ENCODE data around the gene DMRT1. TPM values are rescaled to one million over a fixed set of nuclear protein-coding genes. Genes with fewer than 3 reads are reported as not detected.

Gene DMRT1
- total RNA-seq, 1 experiment from 2014 or later, result 0.47 TPM

DNA sequence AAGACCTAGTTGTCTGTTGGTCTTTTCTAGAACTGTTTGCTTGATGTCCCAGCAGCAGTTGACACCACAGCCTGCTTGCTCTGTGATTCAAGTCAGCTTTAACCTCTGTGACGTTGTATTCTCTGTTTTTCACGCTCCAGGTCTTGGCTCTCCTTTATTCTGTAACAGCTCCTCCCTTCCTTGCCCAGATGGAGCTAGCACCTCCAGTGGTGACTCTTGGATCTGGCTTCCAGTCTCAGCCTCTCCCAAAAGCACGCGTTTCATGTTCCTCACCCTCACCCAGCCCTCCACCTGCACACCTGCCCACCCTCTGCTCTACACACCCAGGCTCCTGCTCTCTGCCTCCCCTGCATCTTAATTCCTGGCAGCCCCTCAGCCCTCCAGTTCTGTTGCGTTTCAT, 50.6 kb downstream of the DMRT1 start:
- intact Hi-C loops (cut with micrococcal nuclease), result loop anchor here (5.0 kb wide), 1 partner anchor 545 kb away; no protein-coding TSS in a partner anchor
- CTCF ChIA-PET, result interaction anchor here (2.1 to 4.4 kb wide), 2 partner anchors 112 to 117 kb away, joined by 5 to 36 read pairs; no protein-coding TSS in a partner anchor

GRCh38 chr9:893115-893514, 51.6 kb downstream of the DMRT1 start:
- H3K4me2 ChIP-seq (ENCODE audit: low read length), result no peak overlapping the region
- no peaks in the 10 kb centered on the region for H3K27me3 ChIP-seq (ENCODE audit: insufficient read depth, low read length)
- ChIA-PET RAD21 (ENCODE audit: low non-redundant PET in 1 of 2, low total read pairs in 2 of 2, uncharacterized antibody in 2 of 2, unreplicated experiment in 2 of 2) (interaction anchor here (0.5 to 1.0 kb wide), 3 partner anchors 109 to 510 kb away, joined by 4 to 7 read pairs (median 5); no protein-coding TSS in a partner anchor), CTCF (interaction anchor here (0.5 to 4.4 kb wide), 4 partner anchors 104 to 146 kb away, joined by 3 to 36 read pairs (median 6); no protein-coding TSS in a partner anchor), POLR2A (no interaction called here)
- H3K4me3 ChIP-seq (replicated peaks in 1 of 2; ENCODE audit: low read depth in 1 of 2, low read length in 2 of 2), result no peak overlapping the region
- intact Hi-C loops (cut with micrococcal nuclease), result loop anchor here (1.0 to 5.0 kb wide), 2 partner anchors 111 to 546 kb away; no protein-coding TSS in a partner anchor
- H3K9me2 ChIP-seq (ENCODE audit: insufficient read depth), result no peaks in the 10 kb centered on the region
- no peak overlapping the region for H2AFZ ChIP-seq (ENCODE audit: low read depth, low read length, poor library complexity, severe bottlenecking)
- H3K36me3 ChIP-seq (ENCODE audit: control insufficient read depth in 1 of 2, insufficient read depth in 2 of 2, low read length in 2 of 2), result no peaks in the 10 kb centered on the region
- ATAC-seq (no peak), DNase-seq (ENCODE audit: low read depth, low spot score) (no peak)
- no peak overlapping the region for H3K9ac ChIP-seq (ENCODE audit: low read length)
- no peaks in the 10 kb centered on the region for H4K20me1 ChIP-seq (ENCODE audit: insufficient read depth)
- H3K79me2 ChIP-seq (ENCODE audit: insufficient read depth, low read length), result no peaks in the 10 kb centered on the region
- no peak overlapping the region for H3K27ac ChIP-seq (ENCODE audit: low read depth, low read length)
- H3K4me1 ChIP-seq (ENCODE audit: control insufficient read depth in 1 of 2, insufficient read depth in 2 of 2, low read length in 2 of 2), result peaks cover 2 to 6% of the 10 kb centered on the region in 2 experiments; a peak in 1 of 4 replicates
- BruUV-seq (replicated peaks), result no TSS peak
- H3K9me3 ChIP-seq (ENCODE audit: control insufficient read depth in 1 of 2, insufficient read depth in 1 of 2, low read depth in 1 of 2, low read length in 2 of 2), result no peaks in the 10 kb centered on the region
- TF ChIP-seq, protein P1, sequence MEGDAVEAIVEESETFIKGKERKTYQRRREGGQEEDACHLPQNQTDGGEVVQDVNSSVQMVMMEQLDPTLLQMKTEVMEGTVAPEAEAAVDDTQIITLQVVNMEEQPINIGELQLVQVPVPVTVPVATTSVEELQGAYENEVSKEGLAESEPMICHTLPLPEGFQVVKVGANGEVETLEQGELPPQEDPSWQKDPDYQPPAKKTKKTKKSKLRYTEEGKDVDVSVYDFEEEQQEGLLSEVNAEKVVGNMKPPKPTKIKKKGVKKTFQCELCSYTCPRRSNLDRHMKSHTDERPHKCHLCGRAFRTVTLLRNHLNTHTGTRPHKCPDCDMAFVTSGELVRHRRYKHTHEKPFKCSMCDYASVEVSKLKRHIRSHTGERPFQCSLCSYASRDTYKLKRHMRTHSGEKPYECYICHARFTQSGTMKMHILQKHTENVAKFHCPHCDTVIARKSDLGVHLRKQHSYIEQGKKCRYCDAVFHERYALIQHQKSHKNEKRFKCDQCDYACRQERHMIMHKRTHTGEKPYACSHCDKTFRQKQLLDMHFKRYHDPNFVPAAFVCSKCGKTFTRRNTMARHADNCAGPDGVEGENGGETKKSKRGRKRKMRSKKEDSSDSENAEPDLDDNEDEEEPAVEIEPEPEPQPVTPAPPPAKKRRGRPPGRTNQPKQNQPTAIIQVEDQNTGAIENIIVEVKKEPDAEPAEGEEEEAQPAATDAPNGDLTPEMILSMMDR (IDR thresholded peaks at IDR 0.05 in 2 of 3, conservative IDR thresholded peaks at IDR 0.05 in 1 of 3; ENCODE audit: borderline replicate concordance in 1 of 3, insufficient read depth in 1 of 3, low read depth in 2 of 3, low read length in 2 of 3), result no peak
- no peak for TF ChIP-seq CEBPB (IDR thresholded peaks at IDR 0.05; ENCODE audit: low read depth)
- no peak for TF ChIP-seq FOSL1 (IDR thresholded peaks at IDR 0.05; ENCODE audit: low read depth)
- TF ChIP-seq, protein P2, sequence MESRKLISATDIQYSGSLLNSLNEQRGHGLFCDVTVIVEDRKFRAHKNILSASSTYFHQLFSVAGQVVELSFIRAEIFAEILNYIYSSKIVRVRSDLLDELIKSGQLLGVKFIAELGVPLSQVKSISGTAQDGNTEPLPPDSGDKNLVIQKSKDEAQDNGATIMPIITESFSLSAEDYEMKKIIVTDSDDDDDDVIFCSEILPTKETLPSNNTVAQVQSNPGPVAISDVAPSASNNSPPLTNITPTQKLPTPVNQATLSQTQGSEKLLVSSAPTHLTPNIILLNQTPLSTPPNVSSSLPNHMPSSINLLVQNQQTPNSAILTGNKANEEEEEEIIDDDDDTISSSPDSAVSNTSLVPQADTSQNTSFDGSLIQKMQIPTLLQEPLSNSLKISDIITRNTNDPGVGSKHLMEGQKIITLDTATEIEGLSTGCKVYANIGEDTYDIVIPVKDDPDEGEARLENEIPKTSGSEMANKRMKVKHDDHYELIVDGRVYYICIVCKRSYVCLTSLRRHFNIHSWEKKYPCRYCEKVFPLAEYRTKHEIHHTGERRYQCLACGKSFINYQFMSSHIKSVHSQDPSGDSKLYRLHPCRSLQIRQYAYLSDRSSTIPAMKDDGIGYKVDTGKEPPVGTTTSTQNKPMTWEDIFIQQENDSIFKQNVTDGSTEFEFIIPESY (IDR thresholded peaks at IDR 0.05; ENCODE audit: extremely low read depth, insufficient replicate concordance, low read length), result no peak
- no peak for TF ChIP-seq TCF7L2 (IDR thresholded peaks at IDR 0.05; ENCODE audit: borderline replicate concordance, extremely low read depth, insufficient read depth, insufficient read length)
- TF ChIP-seq, protein P3, sequence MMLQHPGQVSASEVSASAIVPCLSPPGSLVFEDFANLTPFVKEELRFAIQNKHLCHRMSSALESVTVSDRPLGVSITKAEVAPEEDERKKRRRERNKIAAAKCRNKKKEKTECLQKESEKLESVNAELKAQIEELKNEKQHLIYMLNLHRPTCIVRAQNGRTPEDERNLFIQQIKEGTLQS (IDR thresholded peaks at IDR 0.05), result no peak
- TF ChIP-seq SRF (IDR thresholded peaks at IDR 0.05; ENCODE audit: low read depth), result no peak
- TF ChIP-seq SP1 (IDR thresholded peaks at IDR 0.05; ENCODE audit: low read depth), result no peak
- TF ChIP-seq EZH2phosphoT487 (IDR thresholded peaks at IDR 0.05; ENCODE audit: borderline replicate concordance), result no peak

More for the DNA sequence above, 50.6 kb downstream of the DMRT1 start:
- DNase-seq (ENCODE audit: low read depth, low spot score) (no peak), ATAC-seq (peak; percentile 62; the same call in 1 of the 2 replicates)
- Histone ChIP-seq H3K4me2 (ENCODE audit: low read length) (no peak overlapping the region), H3K4me1 (ENCODE audit: control insufficient read depth in 1 of 2, insufficient read depth in 2 of 2, low read length in 2 of 2) (peaks cover 2 to 4% of the 10 kb centered on the region in 2 experiments; a peak in 1 of 4 replicates), H2AFZ (ENCODE audit: low read depth, low read length, poor library complexity, severe bottlenecking) (no peak overlapping the region), H3K36me3 (ENCODE audit: control insufficient read depth in 1 of 2, insufficient read depth in 2 of 2, low read length in 2 of 2) (no peaks in the 10 kb centered on the region), H3K9ac (ENCODE audit: low read length) (no peak overlapping the region), H3K9me3 (ENCODE audit: control insufficient read depth in 1 of 2, insufficient read depth in 1 of 2, low read depth in 1 of 2, low read length in 2 of 2) (no peaks in the 10 kb centered on the region), H3K4me3 (replicated peaks in 1 of 2; ENCODE audit: low read depth in 1 of 2, low read length in 2 of 2) (no peak overlapping the region), H3K27me3 (ENCODE audit: insufficient read depth, low read length) (no peaks in the 10 kb centered on the region), H3K27ac (ENCODE audit: low read depth, low read length) (no peak overlapping the region), H4K20me1 (ENCODE audit: insufficient read depth) (no peaks in the 10 kb centered on the region), H3K79me2 (ENCODE audit: insufficient read depth, low read length) (no peaks in the 10 kb centered on the region), H3K9me2 (ENCODE audit: insufficient read depth) (no peaks in the 10 kb centered on the region)
- ChIA-PET RAD21 (ENCODE audit: low non-redundant PET in 1 of 2, low total read pairs in 2 of 2, uncharacterized antibody in 2 of 2, unreplicated experiment in 2 of 2) (no interaction called here), POLR2A (no interaction called here)
- BruUV-seq (replicated peaks), result no TSS peak
- TF ChIP-seq SP1 (IDR thresholded peaks at IDR 0.05; ENCODE audit: low read depth) (no peak), CBX3 (IDR thresholded peaks at IDR 0.05; ENCODE audit: low read depth) (no peak)
- TF ChIP-seq, protein P1 (IDR thresholded peaks at IDR 0.05 in 2 of 3, conservative IDR thresholded peaks at IDR 0.05 in 1 of 3; ENCODE audit: borderline replicate concordance in 1 of 3, insufficient read depth in 1 of 3, low read depth in 2 of 3, low read length in 2 of 3), result peak in 1 of 3 experiments; percentile 29; a peak in 3 of 6 replicates
